ENCODE measurements around the gene GLCE. TPM values are rescaled to one million over a fixed set of nuclear protein-coding genes. Genes with fewer than 3 reads are reported as not detected.
A peak's percentile ranks its signal among the peaks of the same experiment; 100 is the strongest.
"Not testable (repeated sequence)": the region's sequence is repeated elsewhere in the genome, so short reads cannot be mapped to it uniquely, and the experiment has no call there.

The GLCE gene
- total RNA-seq, 1 donor from 2014 or later: 13.6 TPM

- DNase-seq (ENCODE audit: low read depth): no peak
- TF ChIP-seq EZH2 (IDR thresholded peaks at IDR 0.05; ENCODE audit: insufficient read depth, low read length) (peak; percentile 38), CTCF (IDR thresholded peaks at IDR 0.05; ENCODE audit: insufficient read depth, low read depth, low read length) (no peak)
- Histone ChIP-seq H3K9ac (ENCODE audit: low read length) (peak overlapping the region; percentile 35), H3K4me2 (ENCODE audit: low read length) (peak overlapping the region; percentile 84), H3K4me3 (ENCODE audit: insufficient read depth, low read depth, low read length) (peak overlapping the region; percentile 23), H3K27me3 (ENCODE audit: insufficient read depth, low read length) (peaks cover 20% of the 10 kb centered on the region), H3K79me2 (ENCODE audit: insufficient read depth, low read length) (no peaks in the 10 kb centered on the region), H2AFZ (ENCODE audit: low read depth, low read length) (no peak overlapping the region), H3K4me1 (ENCODE audit: insufficient read depth, low read length) (peaks cover 16% of the 10 kb centered on the region), H3K9me3 (ENCODE audit: insufficient read depth, low read depth, low read length) (no peaks in the 10 kb centered on the region), H4K20me1 (ENCODE audit: insufficient read depth, low read length) (no peaks in the 10 kb centered on the region), H3K27ac (ENCODE audit: low read depth, low read length) (no peak overlapping the region), H3K36me3 (ENCODE audit: insufficient read depth, low read length) (no peaks in the 10 kb centered on the region)
- Mint-ChIP-seq H3K27me3 (ENCODE audit: low read depth, unreplicated experiment) (peaks cover 53% of the 10 kb centered on the region), H3K4me3 (ENCODE audit: unreplicated experiment) (no peak overlapping the region), H3K4me1 (ENCODE audit: low read depth, unreplicated experiment) (peaks cover 12% of the 10 kb centered on the region), H3K9me3 (ENCODE audit: unreplicated experiment) (peaks cover 4% of the 10 kb centered on the region), H3K36me3 (ENCODE audit: low read depth, unreplicated experiment) (no peaks in the 10 kb centered on the region), H3K27ac (ENCODE audit: unreplicated experiment) (no peak overlapping the region)
- FAIRE-seq: no peak
Observed at GRCh38 chr15:69299451-69299886, 139.0 kb downstream of the GLCE start.

GRCh38 chr15:69299943-69300588, 139.6 kb downstream of the GLCE start:
- no peaks in the 10 kb centered on the region for H3K79me2 ChIP-seq (ENCODE audit: insufficient read depth, low read length)
- H3K4me1 ChIP-seq (ENCODE audit: insufficient read depth, low read length): peaks cover 18% of the 10 kb centered on the region
- H3K4me2 ChIP-seq (ENCODE audit: low read length): peak overlapping the region; percentile 84
- no peak for DNase-seq (ENCODE audit: low read depth)
- H3K36me3 ChIP-seq (ENCODE audit: insufficient read depth, low read length): no peaks in the 10 kb centered on the region
- Mint-ChIP-seq H3K27ac (ENCODE audit: unreplicated experiment) (no peak overlapping the region), H3K36me3 (ENCODE audit: low read depth, unreplicated experiment) (no peaks in the 10 kb centered on the region), H3K9me3 (ENCODE audit: unreplicated experiment) (no peaks in the 10 kb centered on the region), H3K4me3 (ENCODE audit: unreplicated experiment) (peak overlapping the region; percentile 62), H3K27me3 (ENCODE audit: low read depth, unreplicated experiment) (peaks cover 47% of the 10 kb centered on the region), H3K4me1 (ENCODE audit: low read depth, unreplicated experiment) (peaks cover 18% of the 10 kb centered on the region)
- H3K9ac ChIP-seq (ENCODE audit: low read length): no peak overlapping the region
- no peaks in the 10 kb centered on the region for H3K9me3 ChIP-seq (ENCODE audit: insufficient read depth, low read depth, low read length)
- no peak overlapping the region for H2AFZ ChIP-seq (ENCODE audit: low read depth, low read length)
- no peak for TF ChIP-seq EZH2 (IDR thresholded peaks at IDR 0.05; ENCODE audit: insufficient read depth, low read length)
- no peak for TF ChIP-seq CTCF (IDR thresholded peaks at IDR 0.05; ENCODE audit: insufficient read depth, low read depth, low read length)
- H3K4me3 ChIP-seq (ENCODE audit: insufficient read depth, low read depth, low read length): no peak overlapping the region
- no peaks in the 10 kb centered on the region for H4K20me1 ChIP-seq (ENCODE audit: insufficient read depth, low read length)
- no peak overlapping the region for H3K27ac ChIP-seq (ENCODE audit: low read depth, low read length)
- peaks cover 20% of the 10 kb centered on the region for H3K27me3 ChIP-seq (ENCODE audit: insufficient read depth, low read length)
- FAIRE-seq: no peak

- not testable (repeated sequence) for DNase-seq (ENCODE audit: low read depth); H3K36me3 ChIP-seq (ENCODE audit: insufficient read depth, low read length); H4K20me1 ChIP-seq (ENCODE audit: insufficient read depth, low read length); H3K27ac ChIP-seq (ENCODE audit: low read depth, low read length); H3K27ac Mint-ChIP-seq (ENCODE audit: unreplicated experiment); H3K4me3 Mint-ChIP-seq (ENCODE audit: unreplicated experiment); H3K36me3 Mint-ChIP-seq (ENCODE audit: low read depth, unreplicated experiment); H3K79me2 ChIP-seq (ENCODE audit: insufficient read depth, low read length); FAIRE-seq; H2AFZ ChIP-seq (ENCODE audit: low read depth, low read length); H3K9ac ChIP-seq (ENCODE audit: low read length); H3K4me2 ChIP-seq (ENCODE audit: low read length); H3K9me3 ChIP-seq (ENCODE audit: insufficient read depth, low read depth, low read length); H3K9me3 Mint-ChIP-seq (ENCODE audit: unreplicated experiment); H3K4me3 ChIP-seq (ENCODE audit: insufficient read depth, low read depth, low read length)
- Mint-ChIP-seq H3K27me3 (ENCODE audit: low read depth, unreplicated experiment) (peaks cover 37% of the 10 kb centered on the region), H3K4me1 (ENCODE audit: low read depth, unreplicated experiment) (peaks cover 27% of the 10 kb centered on the region)
- peaks cover 18% of the 10 kb centered on the region for H3K27me3 ChIP-seq (ENCODE audit: insufficient read depth, low read length)
- peaks cover 25% of the 10 kb centered on the region for H3K4me1 ChIP-seq (ENCODE audit: insufficient read depth, low read length)
Observed at GRCh38 chr15:69301101-69301500, 140.7 kb downstream of the GLCE start.

- not testable (repeated sequence) for H3K4me3 ChIP-seq (ENCODE audit: insufficient read depth, low read depth, low read length); FAIRE-seq; H3K4me2 ChIP-seq (ENCODE audit: low read length); DNase-seq (ENCODE audit: low read depth); H3K4me3 Mint-ChIP-seq (ENCODE audit: unreplicated experiment); H3K9ac ChIP-seq (ENCODE audit: low read length); H2AFZ ChIP-seq (ENCODE audit: low read depth, low read length); H3K27ac ChIP-seq (ENCODE audit: low read depth, low read length); H3K79me2 ChIP-seq (ENCODE audit: insufficient read depth, low read length); H3K36me3 ChIP-seq (ENCODE audit: insufficient read depth, low read length); H4K20me1 ChIP-seq (ENCODE audit: insufficient read depth, low read length); H3K9me3 Mint-ChIP-seq (ENCODE audit: unreplicated experiment); H3K27ac Mint-ChIP-seq (ENCODE audit: unreplicated experiment); H3K36me3 Mint-ChIP-seq (ENCODE audit: low read depth, unreplicated experiment); H3K9me3 ChIP-seq (ENCODE audit: insufficient read depth, low read depth, low read length)
- Mint-ChIP-seq H3K27me3 (ENCODE audit: low read depth, unreplicated experiment) (peaks cover 27% of the 10 kb centered on the region), H3K4me1 (ENCODE audit: low read depth, unreplicated experiment) (peaks cover 30% of the 10 kb centered on the region)
- Histone ChIP-seq H3K4me1 (ENCODE audit: insufficient read depth, low read length) (peaks cover 26% of the 10 kb centered on the region), H3K27me3 (ENCODE audit: insufficient read depth, low read length) (peaks cover 17% of the 10 kb centered on the region)
Observed at GRCh38 chr15:69302087-69302486, 141.7 kb downstream of the GLCE start.
